ENCODE measurements around the gene LRRC9.

GRCh38 chr14:60085693-60086092, 165.7 kb downstream of the LRRC9 start:
- TF ChIP-seq CTCF (IDR thresholded peaks at IDR 0.05; ENCODE audit: low read depth, low read length, poor library complexity, severe bottlenecking) (no peak), EZH2phosphoT487 (IDR thresholded peaks at IDR 0.05; ENCODE audit: borderline replicate concordance, low read length) (no peak)
